ENCODE measurements around the gene APBB2. TPM values are rescaled to one million over a fixed set of nuclear protein-coding genes. Genes with fewer than 3 reads are reported as not detected.

The APBB2 gene
- total and polyA plus RNA-seq, 2 experiments from 2014 or later = 35.8 to 74.8 TPM

GRCh38 chr4:40842725-40843423, 371.5 kb downstream of the APBB2 start (continued):
- TF ChIP-seq ZNF462 (CRISPR knock-in tag; IDR thresholded peaks at IDR 0.05) = no peak
- no peak for TF ChIP-seq NANOG (IDR thresholded peaks at IDR 0.05; ENCODE audit: borderline replicate concordance)
- TF ChIP-seq STAT1 (IDR thresholded peaks at IDR 0.05; ENCODE audit: unreplicated experiment) = no peak
- TF ChIP-seq CTCF (conservative IDR thresholded peaks at IDR 0.05; ENCODE audit: low read depth in 2 of 2) = no peak
- no peak for TF ChIP-seq REST (IDR thresholded peaks at IDR 0.05; ENCODE audit: unreplicated experiment)
